GM21528 (cell line): ENCODE data around the gene CMC4.

ENCODE experiments used
- ATAC-seq: cut with Tn5 transposase; IDR thresholded peaks from one replicate; pipeline ENCODE4 v1.9.1; 2021; ENCODE audit warnings: mild to moderate bottlenecking, moderate library complexity; ENCODE audit not compliant: unreplicated experiment, low FRiP score

CMC4 gene

GRCh38 chrX:155055494-155055893 is 15.4 kb downstream of the CMC4 start:
- ATAC-seq, result no peak

GRCh38 chrX:155054255-155054654 is 16.7 kb downstream of the CMC4 start:
- ATAC-seq, result no peak

GRCh38 chrX:155053656-155054055 is 17.3 kb downstream of the CMC4 start:
- ATAC-seq, result no peak

- no peak for ATAC-seq
Measured at GRCh38 chrX:155052738-155053498, 18.0 kb downstream of the CMC4 start.

- no peak for ATAC-seq
Measured at GRCh38 chrX:155048977-155049619, 21.8 kb downstream of the CMC4 start.

GRCh38 chrX:155046811-155047528 is 24.0 kb downstream of the CMC4 start:
- no peak for ATAC-seq

- no peak for ATAC-seq
Measured at GRCh38 chrX:155046129-155046810, 24.7 kb downstream of the CMC4 start.

GRCh38 chrX:155035688-155036087 is 35.2 kb downstream of the CMC4 start:
- no peak for ATAC-seq

GRCh38 chrX:155031657-155032056 is 39.3 kb downstream of the CMC4 start:
- no peak for ATAC-seq

GRCh38 chrX:155028877-155029291 is 42.1 kb downstream of the CMC4 start:
- ATAC-seq, result no peak

GRCh38 chrX:155028129-155028528 is 42.8 kb downstream of the CMC4 start:
- no peak for ATAC-seq

- ATAC-seq, result no peak
Measured at GRCh38 chrX:155027509-155028066, 43.3 kb downstream of the CMC4 start.

GRCh38 chrX:155026727-155027508 is 44.0 kb downstream of the CMC4 start, which contains the start of gene FUNDC2:
Gene FUNDC2, plus strand, starts transcription at chrX:155026844. Its CDS starts 95 bp downstream, at chrX:155026939.
- peak; percentile 94 for ATAC-seq

- no peak for ATAC-seq
Measured at GRCh38 chrX:155026420-155026726, 44.6 kb downstream of the CMC4 start.

GRCh38 chrX:155023907-155024833 is 46.8 kb downstream of the CMC4 start:
- ATAC-seq, result no peak

GRCh38 chrX:155022585-155022984 is 48.4 kb downstream of the CMC4 start, which contains the start of gene F8:
Gene F8, minus strand, starts transcription at chrX:155022723. Its CDS starts 171 bp downstream, at chrX:155022552.
- no peak for ATAC-seq

- no peak for ATAC-seq
Measured at GRCh38 chrX:155020591-155020990, 50.3 kb downstream of the CMC4 start.
